Superior temporal gyrus (tissue), 1 donor: ENCODE results near the gene GPER1.
"Not testable (repeated sequence)": the region's sequence is repeated elsewhere in the genome, so short reads cannot be mapped to it uniquely, and the experiment has no call there.

Experiments used
- DNase-seq: peaks from one replicate; pipeline ENCODE4 v3.0.0-alpha.2; 2016; ENCODE audit errors: extremely low spot score

Gene GPER1

DNA sequence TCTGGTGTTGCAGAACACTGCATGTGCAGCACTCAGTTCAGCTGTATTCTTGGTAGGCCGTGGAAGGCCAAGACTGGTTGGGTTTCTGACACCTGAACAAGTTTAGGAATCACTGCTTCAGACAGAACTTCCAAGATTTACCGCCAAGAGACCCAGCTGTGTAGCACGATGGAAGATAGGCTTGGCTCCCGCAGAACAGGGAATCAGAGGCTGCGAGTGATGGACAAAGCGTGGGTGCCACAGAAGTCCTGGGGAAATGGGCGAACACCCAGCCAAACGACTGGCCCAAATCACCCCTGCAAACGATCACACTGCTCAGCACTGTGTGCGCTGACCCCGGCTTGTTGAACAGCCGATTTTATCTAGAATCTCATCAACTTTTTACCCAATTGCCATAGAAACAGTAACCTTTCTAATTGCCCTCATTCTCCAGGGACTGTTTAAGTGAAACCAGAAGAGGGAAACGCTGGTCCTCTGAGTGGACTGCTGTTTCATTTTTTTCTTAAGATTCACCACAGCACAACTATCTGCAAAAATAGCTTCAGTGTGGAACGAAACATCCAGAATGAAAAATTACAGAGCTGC is 54.2 kb downstream of the GPER1 start:
- no peak for DNase-seq

DNA sequence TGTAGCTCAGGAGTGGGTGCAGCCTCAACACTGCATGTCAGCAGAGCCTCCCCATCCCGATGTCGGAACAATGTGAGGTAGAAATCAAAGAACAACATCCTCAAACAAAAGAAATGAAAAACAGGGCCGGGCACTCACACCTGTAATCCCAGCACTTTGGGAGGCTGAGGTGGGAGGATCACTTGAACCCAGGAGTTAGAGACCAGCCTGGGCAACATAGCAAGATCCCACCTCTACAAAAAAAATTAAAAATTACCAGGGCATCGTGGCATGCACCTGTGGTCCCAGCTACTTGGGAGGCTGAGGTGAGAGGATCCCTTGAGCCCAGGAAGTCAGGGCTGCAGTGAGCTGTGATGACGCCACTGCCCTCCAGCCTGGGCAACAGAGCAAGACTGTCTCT is 55.1 kb downstream of the GPER1 start:
- DNase-seq = not testable (repeated sequence)
